ENCODE measurements around the gene HDAC4.

The HDAC4 gene

GRCh38 chr2:239231231-239232194 is 169.3 kb downstream of the HDAC4 start:
- TF ChIP-seq CTCF (IDR thresholded peaks at IDR 0.05; ENCODE audit: extremely low read depth, insufficient read depth, missing control alignments) = no peak
- in situ Hi-C loops (cut with MboI; ENCODE audit: low pct_unique_long_range_greater_than_20kb, low sequenced_read_pairs, unreplicated experiment) = no loop called here
- no peak for DNase-seq (ENCODE audit: low spot score)

- DNase-seq (ENCODE audit: low spot score) = no peak
- in situ Hi-C loops (cut with MboI; ENCODE audit: low pct_unique_long_range_greater_than_20kb, low sequenced_read_pairs, unreplicated experiment) = no loop called here
Measured at GRCh38 chr2:239230318-239231052, 170.3 kb downstream of the HDAC4 start.

GRCh38 chr2:239229545-239230279 is 171.1 kb downstream of the HDAC4 start:
- TF ChIP-seq CTCF (IDR thresholded peaks at IDR 0.05; ENCODE audit: extremely low read depth, insufficient read depth, missing control alignments) = no peak
- no peak for DNase-seq (ENCODE audit: low spot score)
- in situ Hi-C loops (cut with MboI; ENCODE audit: low pct_unique_long_range_greater_than_20kb, low sequenced_read_pairs, unreplicated experiment) = no loop called here

More at GRCh38 chr2:239230318-239231052, 170.3 kb downstream of the HDAC4 start:
- no peak for TF ChIP-seq CTCF (IDR thresholded peaks at IDR 0.05; ENCODE audit: extremely low read depth, insufficient read depth, missing control alignments)

GRCh38 chr2:239227661-239228371 is 173.0 kb downstream of the HDAC4 start:
- in situ Hi-C loops (cut with MboI; ENCODE audit: low pct_unique_long_range_greater_than_20kb, low sequenced_read_pairs, unreplicated experiment) = no loop called here
- no peak for TF ChIP-seq CTCF (IDR thresholded peaks at IDR 0.05; ENCODE audit: extremely low read depth, insufficient read depth, missing control alignments)
- no peak for DNase-seq (ENCODE audit: low spot score)

- no peak for TF ChIP-seq CTCF (IDR thresholded peaks at IDR 0.05; ENCODE audit: extremely low read depth, insufficient read depth, missing control alignments)
- in situ Hi-C loops (cut with MboI; ENCODE audit: low pct_unique_long_range_greater_than_20kb, low sequenced_read_pairs, unreplicated experiment) = no loop called here
- DNase-seq (ENCODE audit: low spot score) = no peak
Measured at GRCh38 chr2:239226677-239227581, 173.9 kb downstream of the HDAC4 start.

Data from GM13977 (cell line).